Hematopoietic multipotent progenitor cell treated with erythropoietin and hydrocortisone succinate and interleukin-3 and kit ligand, for 6 days (in vitro differentiated cells): Measurements from ENCODE around the gene B4GALNT4.
"Not testable (repeated sequence)": the region's sequence is repeated elsewhere in the genome, so short reads cannot be mapped to it uniquely, and the experiment has no call there.

Experiments used
- DNase-seq: peaks from one replicate; pipeline ENCODE4 v3.0.0-alpha.2; 2015

The B4GALNT4 gene

DNA sequence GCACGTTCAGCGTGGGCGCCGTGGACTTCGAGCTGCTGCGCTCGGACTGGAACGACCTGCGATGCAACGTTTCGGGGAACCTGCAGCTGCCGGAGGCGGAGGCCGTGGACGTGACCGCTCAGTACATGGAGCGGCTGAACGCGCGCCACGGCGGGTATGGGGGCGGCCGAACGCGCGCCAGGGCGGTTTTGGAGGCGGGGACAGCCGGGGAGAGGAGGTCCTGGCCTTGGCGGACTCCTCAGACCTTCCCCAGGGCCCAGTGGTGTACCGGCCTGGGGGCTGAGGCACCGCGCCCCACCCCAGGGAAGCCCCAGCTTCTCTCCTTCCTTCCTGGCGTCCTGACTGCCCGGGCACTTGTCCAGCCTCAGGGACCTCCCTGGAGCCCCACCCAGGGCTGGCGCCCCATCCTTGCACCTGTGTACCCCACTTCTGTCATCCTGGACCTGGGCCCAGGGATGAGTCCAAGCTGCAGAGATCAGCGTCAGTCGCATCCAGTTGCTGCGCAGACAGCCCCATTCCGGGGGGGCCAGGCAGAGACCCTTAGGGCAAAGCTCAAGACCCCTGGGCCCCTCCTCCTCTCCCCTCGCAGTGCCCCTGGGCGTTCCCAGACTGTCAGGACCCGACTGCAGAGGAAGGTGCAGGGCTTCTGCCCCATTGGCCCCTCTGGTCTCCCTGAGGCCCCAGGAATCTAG lies 8.0 kb downstream of the B4GALNT4 start:
- DNase-seq, result no peak

GRCh38 chr11:377883-378500 lies 8.7 kb downstream of the B4GALNT4 start:
- no peak for DNase-seq

- DNase-seq, result no peak
Measured at GRCh38 chr11:379205-380094, 10.2 kb downstream of the B4GALNT4 start.

GRCh38 chr11:380095-380480 lies 10.8 kb downstream of the B4GALNT4 start:
- no peak for DNase-seq

GRCh38 chr11:380491-380890 lies 11.2 kb downstream of the B4GALNT4 start:
- no peak for DNase-seq

- no peak for DNase-seq
Measured at GRCh38 chr11:380996-381395, 11.7 kb downstream of the B4GALNT4 start.

DNA sequence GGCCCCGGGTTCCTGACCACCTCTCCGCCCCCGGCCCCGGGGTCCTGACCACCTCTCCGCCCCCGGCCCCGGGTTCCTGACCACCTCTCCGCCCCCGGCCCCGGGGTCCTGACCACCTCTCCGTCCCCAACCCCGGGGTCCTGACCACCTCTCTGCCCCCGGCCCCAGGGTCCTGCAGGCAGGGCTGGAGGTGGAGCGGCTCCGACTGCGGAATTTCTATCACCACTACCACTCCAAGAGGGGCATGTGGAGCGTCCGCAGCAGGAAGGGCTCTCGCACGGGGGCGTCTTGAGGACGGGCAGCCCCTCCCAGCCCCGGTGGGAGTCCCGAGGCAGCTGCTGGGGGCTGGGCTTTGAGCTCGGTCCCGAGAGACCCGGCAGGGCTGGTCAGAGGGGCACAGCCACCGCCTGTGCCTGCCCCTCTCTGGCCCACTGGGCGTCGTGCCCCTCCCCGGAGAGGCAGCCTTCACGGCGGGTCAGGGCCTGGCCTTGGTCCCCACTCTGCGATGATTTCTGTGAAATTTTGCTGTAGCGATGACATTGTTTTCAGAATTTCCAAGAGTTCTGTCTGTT lies 12.3 kb downstream of the B4GALNT4 start:
- DNase-seq, result no peak

GRCh38 chr11:382081-382629 lies 12.9 kb downstream of the B4GALNT4 start:
- DNase-seq, result no peak

DNA sequence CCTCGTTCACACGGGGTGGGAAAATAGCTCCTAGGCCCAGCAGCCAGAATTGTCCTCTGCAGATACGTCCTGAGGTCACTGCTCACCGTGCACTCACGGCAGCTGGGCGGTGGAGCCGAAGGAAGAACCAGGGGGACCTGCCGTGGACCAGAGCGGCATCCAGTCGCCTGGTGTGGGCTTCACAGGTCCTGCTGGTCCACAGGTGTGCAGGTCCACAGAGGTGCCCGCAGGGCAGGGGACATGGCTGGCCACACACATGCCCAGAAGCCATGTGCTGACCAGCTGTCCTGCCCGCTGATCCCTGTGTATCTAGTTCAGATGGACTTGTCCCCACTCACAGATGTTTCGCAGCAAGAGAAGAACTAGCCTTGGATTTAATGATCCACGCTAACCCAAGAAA lies 14.1 kb downstream of the B4GALNT4 start:
- no peak for DNase-seq

- DNase-seq, result no peak
Measured at GRCh38 chr11:384511-384910, 15.2 kb downstream of the B4GALNT4 start.

DNA sequence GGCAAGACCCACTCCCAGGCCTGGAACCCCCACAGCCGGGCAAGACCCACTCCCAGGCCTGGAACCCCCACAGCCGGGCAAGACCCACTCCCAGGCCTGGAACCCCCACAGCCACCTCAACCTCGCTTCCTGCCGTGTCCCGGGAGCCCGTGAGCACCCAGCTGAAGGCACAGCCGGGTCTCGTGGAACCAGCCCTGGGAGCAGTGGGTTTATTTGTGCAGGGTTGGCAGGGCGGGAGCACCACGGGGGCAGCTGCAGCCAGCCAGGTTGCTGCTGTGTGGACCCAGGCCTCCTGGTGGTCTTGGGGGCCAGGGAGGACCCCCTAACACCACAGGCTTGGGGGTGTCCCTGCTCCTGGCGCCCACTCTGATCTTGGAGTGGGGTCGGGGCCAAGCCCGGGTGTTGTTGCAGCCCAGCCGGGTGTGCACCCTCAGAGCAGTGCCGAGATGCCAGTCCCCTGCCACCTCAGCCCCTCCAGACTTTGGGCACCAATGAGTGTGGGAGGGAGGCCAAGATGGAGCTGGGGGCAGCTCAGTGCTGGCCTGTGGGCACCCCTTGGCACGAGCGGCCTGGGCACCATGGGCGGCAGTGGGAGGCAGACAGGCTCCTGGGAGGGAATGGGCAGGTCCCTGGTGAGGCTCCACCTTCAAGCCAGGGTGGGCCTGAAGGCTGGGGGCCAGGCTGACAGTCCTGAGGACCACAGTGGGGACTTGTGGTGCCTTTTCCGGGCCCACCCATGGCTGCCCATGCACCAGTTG lies 16.5 kb downstream of the B4GALNT4 start:
- no peak for DNase-seq

GRCh38 chr11:386483-386882 lies 17.2 kb downstream of the B4GALNT4 start:
- DNase-seq, result no peak

DNA sequence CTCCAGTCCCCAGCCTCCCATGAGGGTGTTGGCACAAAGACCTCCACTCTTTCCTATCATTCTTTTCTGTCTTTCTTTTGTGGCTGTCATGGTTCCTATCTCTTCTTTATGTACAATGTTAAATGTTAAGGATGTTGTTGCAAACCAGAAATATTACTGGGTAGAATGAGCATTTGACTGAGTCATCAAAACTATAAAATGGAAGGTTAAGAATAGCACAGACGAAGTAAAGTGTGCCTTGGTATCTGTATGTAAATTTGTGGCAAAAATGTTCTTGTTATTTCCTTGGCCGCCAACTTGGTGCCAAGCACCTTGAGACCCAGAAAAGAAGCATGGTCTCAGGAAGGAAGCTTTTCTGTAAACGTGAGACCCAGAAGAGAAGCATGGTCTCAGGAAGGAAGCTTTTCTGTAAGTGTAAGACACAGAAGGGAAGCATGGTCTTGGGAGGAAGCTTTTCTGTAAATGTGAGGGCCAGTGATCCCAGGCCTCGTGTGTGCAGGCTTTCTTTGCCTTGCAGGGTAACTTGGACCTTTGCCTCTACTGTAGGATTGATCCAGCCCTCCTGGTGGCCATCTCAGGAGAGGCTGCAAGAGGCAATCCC lies 18.0 kb downstream of the B4GALNT4 start:
- DNase-seq, result no peak

GRCh38 chr11:389369-389768 lies 20.1 kb downstream of the B4GALNT4 start:
- DNase-seq, result not testable (repeated sequence)

GRCh38 chr11:390175-390574 lies 20.9 kb downstream of the B4GALNT4 start:
- DNase-seq, result no peak

DNA sequence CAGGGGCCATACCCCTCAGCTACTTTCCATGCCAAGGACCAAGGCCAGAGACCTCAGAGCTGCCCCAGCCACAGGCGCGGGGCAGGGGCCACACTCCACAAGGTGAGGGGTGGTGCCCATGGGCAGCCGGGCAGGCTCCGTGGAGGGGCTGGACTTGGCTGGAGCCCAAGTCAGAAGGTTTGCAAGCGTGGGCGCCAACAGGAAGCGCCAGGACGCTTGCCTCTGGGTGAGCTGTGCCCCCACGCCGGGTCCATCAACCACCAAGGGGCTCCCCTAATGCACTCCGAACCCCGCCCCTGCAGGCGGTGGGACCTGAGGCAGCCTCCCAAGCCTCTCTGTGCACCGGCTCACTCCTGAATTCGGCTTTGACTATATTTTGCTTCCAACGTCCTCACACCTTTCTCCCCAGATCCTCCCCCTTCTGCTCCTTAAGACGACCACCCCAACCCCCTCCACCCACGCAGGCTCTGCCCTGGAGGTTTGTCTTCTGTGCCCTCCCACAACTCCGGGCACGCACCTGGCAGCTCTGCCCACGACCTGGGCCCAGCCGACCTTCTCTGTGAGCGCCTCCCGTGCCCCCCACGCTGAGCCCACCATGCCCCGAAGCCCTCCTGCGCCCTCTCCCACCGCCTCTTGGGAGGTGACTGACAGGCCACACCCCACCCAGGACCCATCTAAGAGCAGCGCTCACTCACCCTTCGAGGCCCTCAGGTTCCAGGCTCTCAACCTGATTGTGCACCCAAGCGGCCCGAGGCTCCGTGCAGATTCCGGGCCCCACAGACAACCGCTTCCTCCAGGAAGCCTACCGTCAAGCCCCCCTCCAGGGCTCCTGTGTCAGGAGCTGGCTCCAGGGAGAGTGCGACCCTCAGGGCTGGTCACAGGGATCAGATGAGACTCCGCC lies 22.1 kb downstream of the B4GALNT4 start:
- no peak for DNase-seq

- DNase-seq, result no peak
Measured at GRCh38 chr11:392102-392777, 22.9 kb downstream of the B4GALNT4 start.

- no peak for DNase-seq
Measured at GRCh38 chr11:393219-394033, 24.1 kb downstream of the B4GALNT4 start.
